Lung (tissue), 12 donors: ENCODE results near the gene PDE4B. TPM values are rescaled to one million over a fixed set of nuclear protein-coding genes. Genes with fewer than 3 reads are reported as not detected.

Experiments
- ATAC-seq: fragments of 200-7000 bp; cut with Tn5 transposase; one replicate; pipeline ENCODE4 v1.9.1; 2020; ENCODE audit warnings: moderate number of reproducible peaks; ENCODE audit not compliant: insufficient read depth, low FRiP score
- DNase-seq, 3 donors: peaks; one replicate each; pipeline ENCODE4 v3.0.0-alpha.2; 2013 to 2017
- H3K27ac ChIP-seq, 2 donors: one replicate each; pipeline ENCODE4 v1.5.1; 2013; ENCODE audit warnings: mild to moderate bottlenecking in 2 of 2, moderate library complexity in 2 of 2, control low read depth in 1 of 2, inconsistent platforms in 1 of 2, low read depth in 1 of 2, low read length in 1 of 2
- H3K27me3 ChIP-seq, 3 donors: one replicate each; pipeline ENCODE4 v1.5.1; 2013; ENCODE audit warnings: low read length in 2 of 3; ENCODE audit not compliant: control insufficient read depth in 3 of 3, insufficient read depth in 3 of 3
- H3K36me3 ChIP-seq, 4 donors: one replicate each; pipeline ENCODE4 v1.5.1; 2013; ENCODE audit warnings: low read length in 4 of 4, mild to moderate bottlenecking in 1 of 4, moderate library complexity in 1 of 4; ENCODE audit not compliant: control insufficient read depth in 4 of 4, insufficient read depth in 4 of 4
- H3K4me1 ChIP-seq, 5 donors: one replicate each; pipeline ENCODE4 v1.5.1; 2013; ENCODE audit warnings: low read length in 5 of 5, mild to moderate bottlenecking in 2 of 5, moderate library complexity in 1 of 5; ENCODE audit not compliant: control insufficient read depth in 5 of 5, insufficient read depth in 5 of 5
- H3K4me3 ChIP-seq: one replicate; pipeline ENCODE4 v1.5.1; 2013; ENCODE audit warnings: mild to moderate bottlenecking, control low read depth, moderate library complexity
- H3K9ac ChIP-seq, 2 donors: one replicate each; pipeline ENCODE4 v1.5.1; 2013; ENCODE audit warnings: low read length in 2 of 2, control low read depth in 1 of 2; ENCODE audit not compliant: insufficient read depth in 1 of 2
- H3K9me3 ChIP-seq, 4 donors: one replicate each; pipeline ENCODE4 v1.5.1; 2013; ENCODE audit warnings: low read length in 3 of 4, mild to moderate bottlenecking in 1 of 4, moderate library complexity in 1 of 4; ENCODE audit not compliant: control insufficient read depth in 4 of 4, insufficient read depth in 3 of 4
- WGBS, 2 donors: extraction: QIAGEN DNeasy Blood & Tissue Kit; methylation state at CpG; one replicate each; pipeline ENCODE4 v1.1.7; 2013; 5-methylcytosine and 5-hydroxymethylcytosine counted together
- polyA plus RNA-seq, 2 donors: library from polyadenylated mRNA; stranded (reverse); fragments of 200-250 nt; gene quantifications; one replicate each; pipeline ENCODE4 v1.2.1, GENCODE V29; 2013
- total RNA-seq, 2 donors: library from RNA; depleted of rRNA in 1 of 2; stranded (reverse); fragments of >200 nt in 1 of 2; gene quantifications; one replicate each; pipeline ENCODE4 v1.2.1, GENCODE V29; 2014 to 2021
- TF ChIP-seq, protein P1 (sequence below): IDR thresholded peaks from 2 replicates; pipeline ENCODE4 v1.5.1; 2012; ENCODE audit warnings: mild to moderate bottlenecking; ENCODE audit errors: control extremely low read depth, extremely low read depth
- donor health status: control.
- donor health status: control.
- donor health status: Bipolar disorder and iron deficiency.
- donor health status: healthy.
- donor health status: DM: yes; HTN: yes; CAD: no.

The PDE4B gene
- total and polyA plus RNA-seq, 4 donors = 4.0 to 96.2 (median 20.2) TPM

DNA sequence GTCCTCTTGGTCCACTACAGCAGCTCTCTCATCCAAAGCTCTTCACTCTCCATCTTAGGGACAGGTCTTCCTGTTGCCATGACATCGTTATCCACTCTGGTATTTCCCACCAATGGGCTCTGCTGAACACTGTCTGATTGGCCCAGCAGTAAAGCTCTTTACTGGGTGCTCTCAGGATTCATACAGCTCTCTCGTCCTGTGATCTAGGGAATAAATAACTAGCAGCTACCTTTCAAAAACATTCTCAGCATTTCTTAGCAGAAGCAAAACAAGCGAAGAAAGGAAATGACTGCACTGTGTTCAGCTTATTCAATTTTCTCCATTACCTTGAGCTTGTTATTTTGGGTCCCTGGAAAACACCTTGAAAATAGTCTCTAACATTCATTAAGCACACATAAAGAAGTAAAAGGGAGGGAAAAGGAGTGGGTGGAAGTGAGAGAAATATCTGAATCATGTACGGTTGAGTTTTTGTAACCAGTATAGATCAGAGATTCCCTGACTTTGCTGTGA lies 577.8 kb downstream of the PDE4B start:
- WGBS, 2 donors = 61 to 74% methylated on average over 4 of the region's 4 CpGs
- DNase-seq = no peak
- no peak for ATAC-seq
- Histone ChIP-seq H3K9ac (no peak overlapping the region), H3K27me3 (no peaks in the 10 kb centered on the region), H3K27ac (peak overlapping the region in 1 of 2 donors; percentile 9), H3K36me3 (peaks cover 10 to 43% (median 21%) of the 10 kb centered on the region in 4 donors), H3K4me3 (no peak overlapping the region), H3K9me3 (no peaks in the 10 kb centered on the region), H3K4me1 (peaks cover 4 to 30% (median 9%) of the 10 kb centered on the region in 5 donors)
- TF ChIP-seq, protein P1, sequence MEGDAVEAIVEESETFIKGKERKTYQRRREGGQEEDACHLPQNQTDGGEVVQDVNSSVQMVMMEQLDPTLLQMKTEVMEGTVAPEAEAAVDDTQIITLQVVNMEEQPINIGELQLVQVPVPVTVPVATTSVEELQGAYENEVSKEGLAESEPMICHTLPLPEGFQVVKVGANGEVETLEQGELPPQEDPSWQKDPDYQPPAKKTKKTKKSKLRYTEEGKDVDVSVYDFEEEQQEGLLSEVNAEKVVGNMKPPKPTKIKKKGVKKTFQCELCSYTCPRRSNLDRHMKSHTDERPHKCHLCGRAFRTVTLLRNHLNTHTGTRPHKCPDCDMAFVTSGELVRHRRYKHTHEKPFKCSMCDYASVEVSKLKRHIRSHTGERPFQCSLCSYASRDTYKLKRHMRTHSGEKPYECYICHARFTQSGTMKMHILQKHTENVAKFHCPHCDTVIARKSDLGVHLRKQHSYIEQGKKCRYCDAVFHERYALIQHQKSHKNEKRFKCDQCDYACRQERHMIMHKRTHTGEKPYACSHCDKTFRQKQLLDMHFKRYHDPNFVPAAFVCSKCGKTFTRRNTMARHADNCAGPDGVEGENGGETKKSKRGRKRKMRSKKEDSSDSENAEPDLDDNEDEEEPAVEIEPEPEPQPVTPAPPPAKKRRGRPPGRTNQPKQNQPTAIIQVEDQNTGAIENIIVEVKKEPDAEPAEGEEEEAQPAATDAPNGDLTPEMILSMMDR = no peak

DNA sequence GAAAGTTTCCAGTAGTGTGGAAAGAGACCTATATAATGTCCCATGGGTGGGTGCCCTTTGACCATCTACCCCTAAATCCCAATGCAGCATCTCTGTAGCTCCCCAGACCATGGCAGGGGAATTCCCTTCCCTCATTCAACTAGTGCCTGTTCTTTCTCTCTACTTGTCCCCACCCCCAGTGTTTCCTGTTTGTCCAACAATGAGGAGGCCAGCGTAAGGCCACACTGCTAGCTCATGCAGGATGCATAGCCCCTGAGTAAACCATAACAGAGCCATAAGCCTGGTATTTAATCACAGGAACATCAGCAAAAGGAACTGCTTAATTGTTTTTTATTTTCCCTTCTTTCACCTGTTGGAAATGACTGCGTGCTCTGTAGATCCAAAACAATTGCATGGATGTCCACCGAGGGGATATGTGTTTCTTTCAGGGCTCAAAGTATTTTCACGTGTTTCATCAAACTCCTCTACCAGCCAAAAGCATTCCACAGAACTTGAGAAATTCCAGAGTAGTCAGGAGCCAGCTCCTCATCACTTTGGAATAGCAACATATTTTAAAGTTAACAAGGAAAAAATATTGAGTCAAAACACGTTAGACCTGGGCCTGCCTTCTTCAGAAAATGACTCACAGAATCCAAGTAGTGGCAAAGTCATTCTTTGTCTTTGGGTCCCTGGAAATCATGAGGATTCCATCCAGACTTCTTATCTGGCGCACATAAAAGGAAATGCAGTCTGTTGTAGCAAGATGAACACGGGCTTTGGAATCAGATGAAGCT lies 578.7 kb downstream of the PDE4B start:
- Histone ChIP-seq H3K9ac (no peak overlapping the region), H3K27me3 (no peaks in the 10 kb centered on the region), H3K4me1 (peaks cover 4 to 30% (median 9%) of the 10 kb centered on the region in 5 donors), H3K4me3 (no peak overlapping the region), H3K36me3 (peaks cover 8 to 34% (median 20%) of the 10 kb centered on the region in 4 donors), H3K9me3 (no peaks in the 10 kb centered on the region), H3K27ac (peak overlapping the region; percentile 23 to 55)
- DNase-seq = peak in 2 of 3 donors; percentile 53 to 65
- TF ChIP-seq, protein P1 = no peak
- ATAC-seq = no peak
- WGBS, 2 donors = 46% methylated on average over 7 of the region's 7 CpGs

DNA sequence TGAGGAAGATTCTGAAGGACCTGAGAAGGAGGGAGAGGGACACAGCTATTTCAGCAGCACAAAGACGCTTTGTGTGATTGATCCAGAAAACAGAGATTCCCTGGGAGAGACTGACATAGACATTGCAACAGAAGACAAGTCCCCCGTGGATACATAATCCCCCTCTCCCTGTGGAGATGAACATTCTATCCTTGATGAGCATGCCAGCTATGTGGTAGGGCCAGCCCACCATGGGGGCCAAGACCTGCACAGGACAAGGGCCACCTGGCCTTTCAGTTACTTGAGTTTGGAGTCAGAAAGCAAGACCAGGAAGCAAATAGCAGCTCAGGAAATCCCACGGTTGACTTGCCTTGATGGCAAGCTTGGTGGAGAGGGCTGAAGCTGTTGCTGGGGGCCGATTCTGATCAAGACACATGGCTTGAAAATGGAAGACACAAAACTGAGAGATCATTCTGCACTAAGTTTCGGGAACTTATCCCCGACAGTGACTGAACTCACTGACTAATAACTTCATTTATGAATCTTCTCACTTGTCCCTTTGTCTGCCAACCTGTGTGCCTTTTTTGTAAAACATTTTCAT lies 579.9 kb downstream of the PDE4B start:
- DNase-seq = no peak
- Histone ChIP-seq H3K27me3 (no peaks in the 10 kb centered on the region), H3K27ac (peak overlapping the region in 1 of 2 donors; percentile 55), H3K9ac (no peak overlapping the region), H3K4me3 (no peak overlapping the region), H3K4me1 (peaks cover 4 to 30% (median 9%) of the 10 kb centered on the region in 5 donors), H3K9me3 (no peaks in the 10 kb centered on the region), H3K36me3 (peaks cover 7 to 27% (median 18%) of the 10 kb centered on the region in 4 donors)
- WGBS, 2 donors = 42 to 76% methylated on average over 6 of the region's 6 CpGs
- ATAC-seq = no peak
- TF ChIP-seq, protein P1 = no peak
